HepG2 (cell line): ENCODE data around the gene MINDY3. TPM values are rescaled to one million over a fixed set of nuclear protein-coding genes. Genes with fewer than 3 reads are reported as not detected.

Source experiments
- ATAC-seq: fragments of 200-7000 bp; cut with Tn5 transposase; 3 replicates; pipeline ENCODE4 v1.9.1; 2020; ENCODE audit warnings: mild to moderate bottlenecking, moderate library complexity
- BruUV-seq: library from RNA; stranded (reverse); fragments of 400-500 nt; replicated peaks from 2 replicates; lab custom pipeline; 2021; lab: Mats Ljungman, UMichigan
- CTCF ChIA-PET: fragments of 300-600 bp; formaldehyde crosslinking; extraction: SDS; loops from one replicate; lab custom pipeline; 2021; ENCODE audit warnings: low total read pairs, inconsistent platforms, low intra/inter-chr PET ratio; lab: Yijun Ruan, JAX
- POLR2A ChIA-PET: fragments of 350-600 bp; sonication (Branson Sonifier 250); formaldehyde crosslinking; loops from one replicate; lab custom pipeline; 2020; ENCODE audit warnings: antibody characterized with exemption, inconsistent platforms; lab: Yijun Ruan, JAX
- DNase-seq: peaks from one replicate; pipeline ENCODE4 v3.0.0-alpha.2; 2015; ENCODE audit warnings: low spot score
- FAIRE-seq: peaks from 3 replicates; lab custom pipeline; 2011; peaks lifted over from hg19 to GRCh38; lab: Jason Lieb, UNC
- H2AFZ ChIP-seq: one replicate; pipeline ENCODE4 v1.6.1; 2011; ENCODE audit warnings: low read length, inconsistent platforms
- H3K27ac ChIP-seq: fragments of 300-600 bp; 3 replicates; pipeline ENCODE4 v1.8.0; 2011; ENCODE audit warnings: mixed run types, mild to moderate bottlenecking, mixed read lengths, low read length, inconsistent platforms; ENCODE audit not compliant: insufficient read depth; ENCODE audit errors: extremely low read length
- H3K27me3 ChIP-seq, 2 experiments: fragments of 200-600 bp in 1 of 2; 2 replicates in 1 of 2; 3 replicates in 1 of 2; pipeline versions ENCODE4 v1.6.0 to v1.8.0; 2011; ENCODE audit warnings: low read length in 2 of 2, mild to moderate bottlenecking in 2 of 2, moderate library complexity in 2 of 2, inconsistent platforms in 1 of 2; ENCODE audit not compliant: insufficient read depth in 2 of 2, control insufficient read depth in 1 of 2
- H3K36me3 ChIP-seq, 2 experiments: fragments of 200-600 bp in 1 of 2; replicated peaks in 1 of 2; 2 replicates in 1 of 2; 3 replicates in 1 of 2; pipeline versions ENCODE4 v1.5.1 to v1.8.0; 2011; ENCODE audit warnings: low read length in 2 of 2, inconsistent platforms in 1 of 2; ENCODE audit not compliant: insufficient read depth in 2 of 2, control insufficient read depth in 1 of 2
- H3K4me1 ChIP-seq: 2 replicates; pipeline ENCODE4 v1.5.1; 2012; ENCODE audit warnings: low read length, inconsistent platforms; ENCODE audit not compliant: insufficient read depth
- H3K4me2 ChIP-seq: 2 replicates; pipeline ENCODE4 v1.6.0; 2011; ENCODE audit warnings: low read depth, low read length, inconsistent platforms
- H3K4me3 ChIP-seq, 3 experiments: fragments of 200-600 bp in 1 of 3; sonication (generic), shearing (Covaris generic) in 1 of 3; replicated peaks in 1 of 3; 2 replicates each; pipeline ENCODE4 v1.5.1; 2011 to 2016; ENCODE audit warnings: low read length in 3 of 3, inconsistent platforms in 2 of 3, low read depth in 2 of 3, mild to moderate bottlenecking in 2 of 3, control low read depth in 1 of 3, mixed read lengths in 1 of 3; ENCODE audit not compliant: insufficient read depth in 1 of 3
- H3K79me2 ChIP-seq: one replicate; pipeline ENCODE4 v1.6.1; 2011; ENCODE audit warnings: low read length, inconsistent platforms; ENCODE audit not compliant: insufficient read depth
- H3K9ac ChIP-seq: 2 replicates; pipeline ENCODE4 v1.6.0; 2011; ENCODE audit warnings: mild to moderate bottlenecking, low read depth, low read length, inconsistent platforms; ENCODE audit not compliant: insufficient read depth
- H3K9me3 ChIP-seq: 2 replicates; pipeline ENCODE4 v1.5.1; 2012; ENCODE audit warnings: mild to moderate bottlenecking, low read length
- H4K20me1 ChIP-seq: 2 replicates; pipeline ENCODE4 v1.6.0; 2011; ENCODE audit warnings: inconsistent platforms, mild to moderate bottlenecking, low read length, moderate library complexity; ENCODE audit not compliant: insufficient read depth
- AGO1 ChIP-seq: fragments of 200-400 bp; formaldehyde crosslinking; IDR thresholded peaks from 2 replicates; pipeline ENCODE4 v1.6.1; 2017; ENCODE audit warnings: mild to moderate bottlenecking, low read depth, low read length, moderate library complexity; ENCODE audit not compliant: poor library complexity, severe bottlenecking
- ARNTL ChIP-seq: sonication (generic); formaldehyde crosslinking; IDR thresholded peaks from 2 replicates; pipeline ENCODE4 v1.4.0; 2020; ENCODE audit warnings: mild to moderate bottlenecking, missing genetic modification reagents
- CHD2 ChIP-seq: IDR thresholded peaks from 2 replicates; pipeline ENCODE4 v1.6.1; 2011; ENCODE audit warnings: low read depth, low read length, improper control_type of control experiment
- GMEB1 ChIP-seq: sonication (generic); formaldehyde crosslinking; IDR thresholded peaks from 2 replicates; pipeline ENCODE4 v1.5.1; 2020; ENCODE audit warnings: missing genetic modification reagents, mild to moderate bottlenecking, borderline replicate concordance
- MIXL1 ChIP-seq: IDR thresholded peaks from 2 replicates; pipeline ENCODE4 v1.6.1; 2016
- MYC ChIP-seq: sonication (generic); formaldehyde crosslinking; IDR thresholded peaks from 2 replicates; pipeline ENCODE4 v1.9.0; 2021; ENCODE audit warnings: missing genetic modification reagents, borderline replicate concordance
- NCOR1 ChIP-seq: fragments of 200-600 bp; sonication (generic); IDR thresholded peaks from 2 replicates; pipeline ENCODE4 v1.7.0; 2017; ENCODE audit warnings: antibody characterized with exemption, low read length, borderline replicate concordance
- NONO ChIP-seq, 2 experiments: fragments of 450-650 bp in 1 of 2; sonication (generic) in 1 of 2; formaldehyde crosslinking in 1 of 2; IDR thresholded peaks in 1 of 2; conservative IDR thresholded peaks in 1 of 2; 2 replicates each; pipeline versions ENCODE4 v1.6.1 to v1.8.0; 2017 to 2022; ENCODE audit warnings: mild to moderate bottlenecking in 1 of 2, missing genetic modification reagents in 1 of 2, moderate library complexity in 1 of 2
- POLR2AphosphoS5 ChIP-seq: IDR thresholded peaks from 2 replicates; pipeline ENCODE4 v1.6.1; 2012; ENCODE audit warnings: low read depth, low read length
- RARA ChIP-seq: IDR thresholded peaks from 2 replicates; pipeline ENCODE4 v1.6.1; 2016; ENCODE audit warnings: missing genetic modification reagents, missing compliant biosample characterization
- SMYD3 ChIP-seq: sonication (generic); formaldehyde crosslinking; IDR thresholded peaks from 2 replicates; pipeline ENCODE4 v1.8.1; 2023; ENCODE audit warnings: mild to moderate bottlenecking, missing genetic modification reagents
- TBX3 ChIP-seq: fragments of 450-650 bp; IDR thresholded peaks from 2 replicates; pipeline ENCODE4 v1.6.1; 2017; ENCODE audit warnings: antibody characterized with exemption, mild to moderate bottlenecking, inconsistent platforms, borderline replicate concordance
- ZBTB42 ChIP-seq: sonication (generic); formaldehyde crosslinking; IDR thresholded peaks from 2 replicates; pipeline ENCODE4 v1.5.0; 2020; ENCODE audit warnings: mild to moderate bottlenecking, missing genetic modification reagents
- ZNF12 ChIP-seq: sonication (generic); formaldehyde crosslinking; IDR thresholded peaks from 2 replicates; pipeline ENCODE4 v1.5.0; 2020; ENCODE audit warnings: missing genetic modification reagents
- ZNF180 ChIP-seq: sonication (generic); formaldehyde crosslinking; IDR thresholded peaks from 2 replicates; pipeline ENCODE4 v1.4.0; 2020; ENCODE audit warnings: low read depth, missing genetic modification reagents, borderline replicate concordance
- ZNF234 ChIP-seq: sonication (generic); formaldehyde crosslinking; conservative IDR thresholded peaks from 2 replicates; pipeline ENCODE4 v1.5.1; 2020; ENCODE audit warnings: mild to moderate bottlenecking, missing genetic modification reagents
- ZNF263 ChIP-seq: sonication (generic); formaldehyde crosslinking; IDR thresholded peaks from 2 replicates; pipeline ENCODE4 v1.4.0; 2020; ENCODE audit warnings: missing genetic modification reagents
- ZNF564 ChIP-seq: sonication (generic); formaldehyde crosslinking; IDR thresholded peaks from 2 replicates; pipeline ENCODE4 v1.8.1; 2023; ENCODE audit warnings: mild to moderate bottlenecking, missing genetic modification reagents
- WGBS: methylation state at CpG from one replicate; pipeline ENCODE4 v1.1.6; 2017; ENCODE audit warnings: low lambda C conversion rate; 5-methylcytosine and 5-hydroxymethylcytosine counted together
- in situ Hi-C: cut with HindIII; loops from 2 replicates; pipeline ENCODE4 v1.10.0; 2017; ENCODE audit warnings: low pct_unique_long_range_greater_than_20kb; ENCODE audit not compliant: extremely low pct_ligation_motif_present
- intact Hi-C: fragments of 100-400 bp; cut with micrococcal nuclease; formaldehyde crosslinking; loops from one replicate; pipeline ENCODE4 v1.10.0; 2022; ENCODE audit not compliant: unreplicated experiment
- polyA plus RNA-seq, 8 experiments: library from polyadenylated mRNA; depleted of rRNA in 3 of 8; stranded (reverse) in 7 of 8; unstranded in 1 of 8; fragments of >200 nt; fragmentation: Illumina TruSeq in 4 of 8; extraction: Trizol in 4 of 8; gene quantifications; 2 replicates each; pipeline versions ENCODE4 v1.2.1 to v1.2.3, GENCODE V29; 2011 to 2016; ENCODE audit warnings: low read depth in 4 of 8, missing spikeins in 1 of 8, mixed read lengths in 1 of 8; ENCODE audit not compliant: insufficient read depth in 1 of 8
- total RNA-seq, 5 experiments: library from RNA; depleted of rRNA; stranded (reverse); fragments of >200 nt; fragmentation: Illumina TruSeq; extraction: Trizol; gene quantifications; 2 replicates each; pipeline ENCODE4 v1.2.3, GENCODE V29; 2016; ENCODE audit warnings: low read depth in 1 of 5

MINDY3 gene
- total and polyA plus RNA-seq, 2 of the 13 experiments (the other 11 are each of a cell fraction or from before 2014, with no cell fraction given): 6.4 to 17.5 TPM

- TF ChIP-seq CHD2 (no peak), MIXL1 (no peak), MYC (no peak), SMYD3 (no peak), NCOR1 (no peak)
These were observed 64.1 kb downstream of the MINDY3 start (continued) for GRCh38 chr10:15796098-15796759.

GRCh38 chr10:15795036-15795792, 65.1 kb downstream of the MINDY3 start:
- no peak for DNase-seq
- in situ Hi-C loops (no loop called here), intact Hi-C loops (no loop called here)
- ChIA-PET CTCF (no interaction called here), POLR2A (no interaction called here)
- no peak overlapping the region for H3K9ac ChIP-seq
- no peak for ATAC-seq
- H3K27me3 ChIP-seq: no peaks in the 10 kb centered on the region
- no peak overlapping the region for H2AFZ ChIP-seq
- H3K9me3 ChIP-seq: no peaks in the 10 kb centered on the region
- FAIRE-seq: no peak
- H3K36me3 ChIP-seq: peaks cover 0 to under 1% of the 10 kb centered on the region in 2 experiments; a peak in 4 of 5 replicates
- no peaks in the 10 kb centered on the region for H4K20me1 ChIP-seq
- H3K4me1 ChIP-seq: no peaks in the 10 kb centered on the region; the same call in 1 of the 2 replicates
- WGBS: 94% methylated on average over 7 of the region's 7 CpGs
- no TSS peak for BruUV-seq
- no peak overlapping the region for H3K27ac ChIP-seq
- H3K4me2 ChIP-seq: no peak overlapping the region
- H3K79me2 ChIP-seq: no peaks in the 10 kb centered on the region
- H3K4me3 ChIP-seq: no peak overlapping the region
- TF ChIP-seq RARA (CRISPR knock-in tag) (no peak), GMEB1 (CRISPR knock-in tag) (no peak), POLR2AphosphoS5 (no peak), ZNF12 (CRISPR knock-in tag) (no peak), TBX3 (no peak), ZNF263 (CRISPR knock-in tag) (no peak), AGO1 (no peak), CHD2 (no peak), ZNF234 (CRISPR knock-in tag) (no peak), ZBTB42 (CRISPR knock-in tag) (no peak), NONO (IDR thresholded peaks at IDR 0.05) (no peak), NONO (CRISPR knock-in tag; conservative IDR thresholded peaks at IDR 0.05) (no peak), ARNTL (no peak), ZNF564 (CRISPR knock-in tag) (no peak), ZNF180 (CRISPR knock-in tag) (no peak)
